Measurements from ENCODE around the gene TMEM179. TPM values are rescaled to one million over a fixed set of nuclear protein-coding genes. Genes with fewer than 3 reads are reported as not detected.

TMEM179 gene
- total and polyA plus RNA-seq, 2 of the 8 experiments (the other 6 are each of a cell fraction or from before 2014, with no cell fraction given) = 2.9 to 4.0 TPM

GRCh38 chr14:104604458-104605449, at the start of gene TMEM179 (continued):
- no peak for TF ChIP-seq SAP30 (IDR thresholded peaks at IDR 0.05; ENCODE audit: insufficient read depth, insufficient replicate concordance, low read length)
- no peak for TF ChIP-seq RFX5 (IDR thresholded peaks at IDR 0.05; ENCODE audit: borderline replicate concordance, low read depth, low read length)
- peak; percentile 88 to 92; a peak in 3 of 4 replicates for TF ChIP-seq SIN3A (conservative IDR thresholded peaks at IDR 0.05 in 1 of 2, IDR thresholded peaks at IDR 0.05 in 1 of 2; ENCODE audit: low read depth in 1 of 2, low read length in 2 of 2)
- TF ChIP-seq BACH1 (IDR thresholded peaks at IDR 0.05; ENCODE audit: low read length) = no peak
- peak; percentile 94 for TF ChIP-seq E2F6 (IDR thresholded peaks at IDR 0.05)
- TF ChIP-seq SP4 (IDR thresholded peaks at IDR 0.05; ENCODE audit: low read length) = no peak
- TF ChIP-seq RAD21 (IDR thresholded peaks at IDR 0.05 in 1 of 2, conservative IDR thresholded peaks at IDR 0.05 in 1 of 2; ENCODE audit: low read depth in 2 of 2, low read length in 2 of 2) = peak in 1 of 2 experiments; percentile 17; a peak in 1 of 4 replicates
- no peak for TF ChIP-seq CBX5 (IDR thresholded peaks at IDR 0.05; ENCODE audit: low read depth, low read length)
- TF ChIP-seq, protein P1, sequence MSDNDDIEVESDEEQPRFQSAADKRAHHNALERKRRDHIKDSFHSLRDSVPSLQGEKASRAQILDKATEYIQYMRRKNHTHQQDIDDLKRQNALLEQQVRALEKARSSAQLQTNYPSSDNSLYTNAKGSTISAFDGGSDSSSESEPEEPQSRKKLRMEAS (IDR thresholded peaks at IDR 0.05) = peak; percentile 82
- TF ChIP-seq TBP (IDR thresholded peaks at IDR 0.05; ENCODE audit: low read depth, low read length) = no peak
- TF ChIP-seq MAFK (IDR thresholded peaks at IDR 0.05; ENCODE audit: low read depth, low read length) = no peak
- TF ChIP-seq CEBPB (IDR thresholded peaks at IDR 0.05; ENCODE audit: low read depth, low read length) = no peak
- TF ChIP-seq CTBP2 (IDR thresholded peaks at IDR 0.05; ENCODE audit: borderline replicate concordance, insufficient read depth, insufficient read length, low read length) = no peak
- no peak for TF ChIP-seq NANOG (IDR thresholded peaks at IDR 0.05; ENCODE audit: insufficient read depth, low read depth, low read length, poor library complexity, severe bottlenecking)
- TF ChIP-seq EP300 (IDR thresholded peaks at IDR 0.05; ENCODE audit: borderline replicate concordance in 1 of 2, low read depth in 2 of 2, low read length in 2 of 2) = 0 out of 3 replicates have a peak, but pooled peaks of 1 of the 2 experiments have one; percentile 2
- TF ChIP-seq CHD1 (IDR thresholded peaks at IDR 0.05; ENCODE audit: low read depth, low read length) = no peak
- TF ChIP-seq, protein P2, sequence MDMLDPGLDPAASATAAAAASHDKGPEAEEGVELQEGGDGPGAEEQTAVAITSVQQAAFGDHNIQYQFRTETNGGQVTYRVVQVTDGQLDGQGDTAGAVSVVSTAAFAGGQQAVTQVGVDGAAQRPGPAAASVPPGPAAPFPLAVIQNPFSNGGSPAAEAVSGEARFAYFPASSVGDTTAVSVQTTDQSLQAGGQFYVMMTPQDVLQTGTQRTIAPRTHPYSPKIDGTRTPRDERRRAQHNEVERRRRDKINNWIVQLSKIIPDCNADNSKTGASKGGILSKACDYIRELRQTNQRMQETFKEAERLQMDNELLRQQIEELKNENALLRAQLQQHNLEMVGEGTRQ (IDR thresholded peaks at IDR 0.05; ENCODE audit: low read length) = no peak
- TF ChIP-seq HDAC6 (IDR thresholded peaks at IDR 0.05; ENCODE audit: low read depth, low read length) = no peak
- peak; percentile 51 for TF ChIP-seq SUZ12 (IDR thresholded peaks at IDR 0.05; ENCODE audit: low read length)
- TF ChIP-seq SP2 (IDR thresholded peaks at IDR 0.05; ENCODE audit: low read length) = no peak

Data from H1 (cell line).